BE2C (cell line): ENCODE results near the gene TMIGD3.

ENCODE experiments used
- DNase-seq: peaks from one replicate; pipeline ENCODE4 v3.0.0-alpha.2; 2020
- H3K27me3 ChIP-seq: fragments of 250-450 bp; sonication (Bioruptor Pico); 2 replicates; pipeline ENCODE4 v1.5.1; 2020; ENCODE audit warnings: mild to moderate bottlenecking
- H3K36me3 ChIP-seq: fragments of 250-450 bp; sonication (Bioruptor Pico); 2 replicates; pipeline ENCODE4 v1.5.1; 2020; ENCODE audit warnings: mild to moderate bottlenecking
- H3K4me1 ChIP-seq: fragments of 250-450 bp; sonication (Bioruptor Pico); 2 replicates; pipeline ENCODE4 v1.5.1; 2020
- H3K4me3 ChIP-seq: 2 replicates; pipeline ENCODE4 v1.5.1; 2011; ENCODE audit warnings: low read depth, low read length
- H3K9me3 ChIP-seq: fragments of 250-450 bp; sonication (Bioruptor Pico); 2 replicates; pipeline ENCODE4 v1.5.1; 2020
- CTCF ChIP-seq: IDR thresholded peaks from 2 replicates; pipeline ENCODE4 v1.5.1; 2012; ENCODE audit warnings: mild to moderate bottlenecking, low read depth, low read length

TMIGD3 gene

DNA sequence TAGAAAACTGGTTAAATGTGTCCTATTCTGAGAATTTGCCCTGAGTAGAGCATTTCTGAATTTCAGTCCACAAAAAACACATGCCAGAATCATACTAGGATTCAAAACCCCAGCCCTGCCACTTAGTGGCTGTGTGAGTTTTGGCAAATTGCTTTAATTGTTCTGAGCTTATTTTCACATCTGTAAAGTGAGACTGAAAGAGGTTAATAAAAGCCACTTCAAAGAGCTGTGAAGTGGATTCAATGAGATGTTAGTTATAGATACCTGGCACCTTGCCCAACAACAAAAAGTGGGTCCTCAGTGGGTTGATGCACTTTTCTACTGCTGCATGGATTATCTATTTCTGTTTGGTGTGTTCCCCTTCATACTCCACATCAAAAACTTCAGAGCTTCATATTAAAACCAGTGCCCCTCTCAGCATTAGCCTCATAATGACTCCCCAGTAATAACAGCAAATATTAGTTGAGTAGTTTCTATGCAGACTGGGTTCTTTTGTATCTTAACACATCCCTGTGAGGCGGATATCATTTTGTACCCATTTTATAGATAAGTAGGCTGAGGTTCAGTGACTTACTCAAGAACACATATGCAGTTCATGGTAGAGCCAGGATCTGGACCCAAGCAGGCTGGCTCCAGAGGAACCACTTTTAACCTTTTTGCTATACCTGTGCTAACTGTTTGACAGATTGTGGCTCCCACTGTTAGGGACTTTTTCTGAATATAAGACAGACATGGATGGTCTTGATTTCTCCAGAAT lies 14.2 kb upstream of the TMIGD3 start:
- Histone ChIP-seq H3K36me3 (no peaks in the 10 kb centered on the region), H3K4me1 (peaks cover 10% of the 10 kb centered on the region), H3K4me3 (no peak overlapping the region), H3K9me3 (no peaks in the 10 kb centered on the region), H3K27me3 (no peaks in the 10 kb centered on the region)
- no peak for TF ChIP-seq CTCF
- DNase-seq, result no peak

- no peak for DNase-seq
- peak overlapping the region; percentile 43 for H3K4me3 ChIP-seq
- H3K9me3 ChIP-seq, result no peaks in the 10 kb centered on the region
- H3K36me3 ChIP-seq, result no peaks in the 10 kb centered on the region
- H3K27me3 ChIP-seq, result no peaks in the 10 kb centered on the region
- H3K4me1 ChIP-seq, result peaks cover 10% of the 10 kb centered on the region
- TF ChIP-seq CTCF, result peak; percentile 44
These were observed 12.6 kb upstream of the TMIGD3 start for GRCh38 chr1:111516005-111516535.

- TF ChIP-seq CTCF, result no peak
- peak; percentile 24 for DNase-seq
- Histone ChIP-seq H3K36me3 (no peaks in the 10 kb centered on the region), H3K4me3 (peak overlapping the region; percentile 43), H3K9me3 (no peaks in the 10 kb centered on the region), H3K27me3 (no peaks in the 10 kb centered on the region), H3K4me1 (peaks cover 10% of the 10 kb centered on the region)
These were observed 12.0 kb upstream of the TMIGD3 start for GRCh38 chr1:111515291-111516004.

DNA sequence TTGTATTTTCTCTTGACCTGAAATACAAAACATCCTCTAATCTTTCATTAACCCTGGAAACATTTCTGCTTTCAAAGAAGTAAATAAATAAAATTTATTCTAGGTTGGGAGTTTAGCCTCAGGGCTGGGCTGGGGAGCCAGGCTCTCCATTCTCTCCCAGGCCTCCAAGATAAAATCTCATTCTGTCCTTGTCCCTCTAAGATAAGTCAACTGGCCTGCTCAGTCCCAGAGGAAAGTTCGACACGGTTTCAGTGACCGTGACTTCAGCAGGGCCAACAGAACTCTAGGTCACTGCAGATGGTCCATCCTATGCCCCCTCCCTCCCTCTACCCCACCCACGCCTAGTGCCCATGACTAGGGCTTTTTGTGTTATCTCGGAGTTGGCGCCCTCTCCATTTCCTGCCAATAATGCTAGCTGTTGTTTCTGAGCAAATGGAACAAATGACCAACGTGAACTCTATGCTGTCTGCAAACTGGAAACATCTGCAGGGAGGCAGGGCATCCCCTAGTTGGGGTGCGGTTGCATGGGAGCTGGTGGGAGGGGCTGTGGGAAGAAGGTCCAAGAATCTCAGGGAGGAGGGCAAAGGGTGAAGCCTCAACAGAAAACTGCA lies 10.1 kb upstream of the TMIGD3 start:
- peaks cover 10% of the 10 kb centered on the region for H3K4me1 ChIP-seq
- H3K36me3 ChIP-seq, result no peaks in the 10 kb centered on the region
- no peaks in the 10 kb centered on the region for H3K9me3 ChIP-seq
- TF ChIP-seq CTCF, result no peak
- no peak overlapping the region for H3K4me3 ChIP-seq
- no peaks in the 10 kb centered on the region for H3K27me3 ChIP-seq
- no peak for DNase-seq

DNA sequence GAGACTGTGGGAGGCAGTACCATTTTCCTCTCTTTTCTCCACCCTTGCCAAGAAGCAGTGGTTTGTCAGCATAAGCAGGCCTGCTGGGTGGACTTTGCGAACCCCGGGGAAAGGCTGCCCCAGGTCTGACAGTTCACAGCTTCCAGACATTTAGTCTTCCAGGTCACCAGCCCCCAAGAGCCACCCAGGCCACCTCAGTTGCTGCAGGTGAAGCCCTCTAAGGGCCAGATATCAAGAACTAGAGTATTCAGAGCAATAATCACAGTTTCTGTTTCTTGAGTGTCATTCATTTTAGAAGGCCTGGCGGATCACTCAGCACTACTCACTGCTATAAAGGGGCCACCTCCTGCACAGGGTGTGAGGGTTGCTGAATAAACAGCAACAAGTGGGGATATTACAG lies 9.5 kb upstream of the TMIGD3 start:
- Histone ChIP-seq H3K4me3 (no peak overlapping the region), H3K27me3 (no peaks in the 10 kb centered on the region), H3K4me1 (peaks cover 10% of the 10 kb centered on the region), H3K9me3 (no peaks in the 10 kb centered on the region), H3K36me3 (no peaks in the 10 kb centered on the region)
- no peak for DNase-seq
- no peak for TF ChIP-seq CTCF
